HCT116 (cell line): ENCODE measurements around the gene TPBGL. TPM values are rescaled to one million over a fixed set of nuclear protein-coding genes. Genes with fewer than 3 reads are reported as not detected.

Experiments
- ATAC-seq: fragments of 200-7000 bp; cut with Tn5 transposase; 2 replicates; pipeline ENCODE4 v1.9.1; 2020; ENCODE audit warnings: mild to moderate bottlenecking, moderate library complexity
- BruUV-seq: library from RNA; stranded (reverse); fragments of 400-500 nt; replicated peaks from 2 replicates; lab custom pipeline; 2021; lab: Mats Ljungman, UMichigan
- CTCF ChIA-PET: fragments of 300-600 bp; sonication (Branson Sonifier 250); formaldehyde crosslinking; loops from one replicate; lab custom pipeline; 2021; ENCODE audit warnings: antibody characterized with exemption; lab: Charles Lee
- POLR2A ChIA-PET: fragments of 300-600, 350-600 bp; sonication (Branson Sonifier 250); formaldehyde crosslinking; loops from one replicate; lab custom pipeline; 2021; ENCODE audit warnings: antibody characterized with exemption; lab: Charles Lee
- RAD21 ChIA-PET, 2 experiments: fragments of 300-600 bp; sonication (Branson Sonifier 250); formaldehyde crosslinking; loops; one replicate each; lab custom pipeline; 2023; ENCODE audit warnings: low total read pairs in 2 of 2; ENCODE audit not compliant: uncharacterized antibody in 2 of 2, unreplicated experiment in 2 of 2, low non-redundant PET in 1 of 2; lab: Charles Lee
- DNase-seq: peaks from one replicate; pipeline ENCODE4 v3.0.0-alpha.2; 2010; ENCODE audit warnings: low read depth, low spot score
- H2AFZ ChIP-seq: fragments of 200-600 bp; shearing (Covaris generic), sonication (generic); 2 replicates; pipeline ENCODE4 v1.6.1; 2017; ENCODE audit warnings: low read depth, mixed run types, mixed read lengths, antibody characterized with exemption, low read length; ENCODE audit not compliant: poor library complexity, severe bottlenecking
- H3K27ac ChIP-seq: 2 replicates; pipeline ENCODE4 v1.5.1; 2012; ENCODE audit warnings: low read depth, low read length
- H3K27me3 ChIP-seq: fragments of 200-600 bp; sonication (generic); 2 replicates; pipeline ENCODE4 v1.6.1; 2016; ENCODE audit warnings: mixed run types, low read length, mixed read lengths; ENCODE audit not compliant: insufficient read depth
- H3K36me3 ChIP-seq, 2 experiments: fragments of 200-500 bp in 1 of 2; fragments of 200-600 bp in 1 of 2; sonication (Bioruptor generic) in 1 of 2; sonication (generic) in 1 of 2; 2 replicates each; pipeline versions ENCODE4 v1.5.1 to v1.6.1; 2014 to 2016; ENCODE audit warnings: low read length in 2 of 2, inconsistent platforms in 1 of 2, mixed read lengths in 1 of 2, mixed run types in 1 of 2; ENCODE audit not compliant: insufficient read depth in 2 of 2, control insufficient read depth in 1 of 2
- H3K4me1 ChIP-seq, 2 experiments: fragments of 200-600 bp in 1 of 2; sonication (generic) in 1 of 2; 2 replicates each; pipeline versions ENCODE4 v1.5.1 to v1.6.1; 2012 to 2017; ENCODE audit warnings: low read length in 2 of 2, inconsistent platforms in 1 of 2, mild to moderate bottlenecking in 1 of 2, mixed read lengths in 1 of 2, mixed run types in 1 of 2, moderate library complexity in 1 of 2; ENCODE audit not compliant: insufficient read depth in 2 of 2, control insufficient read depth in 1 of 2
- H3K4me2 ChIP-seq: fragments of 200-600 bp; sonication (generic); 2 replicates; pipeline ENCODE4 v1.6.1; 2017; ENCODE audit warnings: mixed run types, low read length, mixed read lengths
- H3K4me3 ChIP-seq, 2 experiments: fragments of 200-600 bp in 1 of 2; sonication (generic) in 1 of 2; replicated peaks in 1 of 2; 2 replicates each; pipeline ENCODE4 v1.5.1; 2011 to 2016; ENCODE audit warnings: low read length in 2 of 2, control low read depth in 1 of 2, low read depth in 1 of 2, mild to moderate bottlenecking in 1 of 2, mixed read lengths in 1 of 2, mixed run types in 1 of 2
- H3K79me2 ChIP-seq: fragments of 200-600 bp; sonication (generic); 2 replicates; pipeline ENCODE4 v1.6.1; 2017; ENCODE audit warnings: mild to moderate bottlenecking, mixed run types, low read length, moderate library complexity, mixed read lengths; ENCODE audit not compliant: insufficient read depth
- H3K9ac ChIP-seq: fragments of 200-600 bp; sonication (generic); 2 replicates; pipeline ENCODE4 v1.6.1; 2016; ENCODE audit warnings: low read length, mixed read lengths
- H3K9me2 ChIP-seq: fragments of 200-600 bp; sonication (generic), shearing (Covaris generic); 2 replicates; pipeline ENCODE4 v1.6.1; 2017; ENCODE audit warnings: mixed run types, mild to moderate bottlenecking, moderate library complexity; ENCODE audit not compliant: insufficient read depth
- H3K9me3 ChIP-seq, 2 experiments: fragments of 200-500 bp in 1 of 2; fragments of 200-600 bp in 1 of 2; sonication (Bioruptor generic) in 1 of 2; sonication (generic) in 1 of 2; 2 replicates each; pipeline ENCODE4 v1.6.1; 2014 to 2017; ENCODE audit warnings: low read length in 2 of 2, mixed read lengths in 2 of 2, inconsistent platforms in 1 of 2, low read depth in 1 of 2, mild to moderate bottlenecking in 1 of 2, mixed run types in 1 of 2, moderate library complexity in 1 of 2; ENCODE audit not compliant: control insufficient read depth in 1 of 2, insufficient read depth in 1 of 2
- H4K20me1 ChIP-seq: fragments of 200-600 bp; sonication (generic), shearing (Covaris generic); 2 replicates; pipeline ENCODE4 v1.6.1; 2017; ENCODE audit warnings: mixed run types, mild to moderate bottlenecking, moderate library complexity; ENCODE audit not compliant: insufficient read depth
- ATF3 ChIP-seq: IDR thresholded peaks from 2 replicates; pipeline ENCODE4 v1.6.1; 2012
- EGR1 ChIP-seq: IDR thresholded peaks from 2 replicates; pipeline ENCODE4 v1.6.1; 2012; ENCODE audit warnings: low read depth
- EZH2 ChIP-seq: fragments of 200-600 bp; sonication (generic); IDR thresholded peaks from 2 replicates; pipeline ENCODE4 v1.6.1; 2017; ENCODE audit warnings: antibody characterized with exemption, mixed run types
- EZH2phosphoT487 ChIP-seq: fragments of 200-600 bp; IDR thresholded peaks from 2 replicates; pipeline ENCODE4 v1.6.1; 2018; ENCODE audit warnings: antibody characterized with exemption, borderline replicate concordance
- FOSL1 ChIP-seq: IDR thresholded peaks from 2 replicates; pipeline ENCODE4 v1.6.1; 2012; ENCODE audit warnings: low read depth
- MAX ChIP-seq: IDR thresholded peaks from 2 replicates; pipeline ENCODE4 v1.6.1; 2012
- POLR2A ChIP-seq: IDR thresholded peaks from 2 replicates; pipeline ENCODE4 v1.7.0; 2011; ENCODE audit warnings: borderline replicate concordance; ENCODE audit not compliant: insufficient read depth, insufficient read length; ENCODE audit errors: extremely low read depth
- POLR2AphosphoS5 ChIP-seq: IDR thresholded peaks from 2 replicates; pipeline ENCODE4 v1.6.1; 2011; ENCODE audit warnings: mild to moderate bottlenecking, low read depth, low read length, moderate library complexity
- RAD21 ChIP-seq: IDR thresholded peaks from 2 replicates; pipeline ENCODE4 v1.6.1; 2012; ENCODE audit warnings: low read depth, mild to moderate bottlenecking
- REST ChIP-seq: IDR thresholded peaks from 2 replicates; pipeline ENCODE4 v1.6.1; 2012; ENCODE audit warnings: low read depth
- SIN3A ChIP-seq: IDR thresholded peaks from 2 replicates; pipeline ENCODE4 v1.6.1; 2012; ENCODE audit warnings: low read depth
- YY1 ChIP-seq: IDR thresholded peaks from 2 replicates; pipeline ENCODE4 v1.6.1; 2011; ENCODE audit warnings: low read length, low read depth, moderate library complexity, mild to moderate bottlenecking; ENCODE audit not compliant: insufficient replicate concordance; ENCODE audit errors: extremely low read depth
- ZBTB33 ChIP-seq: IDR thresholded peaks from 2 replicates; pipeline ENCODE4 v1.6.1; 2011; ENCODE audit warnings: mild to moderate bottlenecking, low read length, moderate library complexity; ENCODE audit not compliant: insufficient replicate concordance; ENCODE audit errors: extremely low read depth
- ZFX ChIP-seq: fragments of 450-650 bp; IDR thresholded peaks from 2 replicates; pipeline ENCODE4 v1.6.1; 2017
- ZNF274 ChIP-seq: fragments of 200-500 bp; sonication (Bioruptor generic); IDR thresholded peaks from 2 replicates; pipeline ENCODE4 v1.6.1; 2014; ENCODE audit warnings: mild to moderate bottlenecking, low read depth, low read length, inconsistent platforms
- intact Hi-C: fragments of 100-400 bp; cut with micrococcal nuclease; formaldehyde crosslinking; loops from 2 replicates; pipeline ENCODE4 v1.10.0; 2022
- total RNA-seq: library from RNA; stranded (reverse); gene quantifications from one replicate; pipeline ENCODE4 v1.2.1, GENCODE V29; 2021; ENCODE audit not compliant: unreplicated experiment

The TPBGL gene
- total RNA-seq, 1 experiment from 2014 or later, result 0.12 TPM

- no peak for DNase-seq
- no peak overlapping the region for H3K27ac ChIP-seq
- TF ChIP-seq EZH2, result no peak
- TF ChIP-seq EGR1, result no peak
- no peak for TF ChIP-seq MAX
- TF ChIP-seq ZFX, result no peak
- no peak for TF ChIP-seq ZBTB33
- TF ChIP-seq FOSL1, result no peak
- TF ChIP-seq POLR2A, result no peak
- TF ChIP-seq ATF3, result no peak
- no peak for TF ChIP-seq SIN3A
- TF ChIP-seq EZH2phosphoT487, result no peak
- TF ChIP-seq RAD21, result no peak
- no peak for TF ChIP-seq YY1
- TF ChIP-seq ZNF274, result no peak
- TF ChIP-seq REST, result no peak
- no peak for TF ChIP-seq POLR2AphosphoS5
- TF ChIP-seq, all 23 proteins: peak for 0
- ChIA-PET RAD21 (no interaction called here), POLR2A (no interaction called here), CTCF (no interaction called here)
- H3K4me3 ChIP-seq, result no peak overlapping the region
- H3K36me3 ChIP-seq, result no peaks in the 10 kb centered on the region
- no peaks in the 10 kb centered on the region for H3K9me3 ChIP-seq
- H3K9me2 ChIP-seq, result no peaks in the 10 kb centered on the region
- H4K20me1 ChIP-seq, result no peaks in the 10 kb centered on the region
- peaks cover 6 to 11% of the 10 kb centered on the region in 2 experiments; a peak in 3 of 4 replicates for H3K4me1 ChIP-seq
- no peak for ATAC-seq
- no peak overlapping the region for H3K9ac ChIP-seq
- peaks cover 4% of the 10 kb centered on the region; the same call in 1 of the 2 replicates for H3K27me3 ChIP-seq
- H3K79me2 ChIP-seq, result no peaks in the 10 kb centered on the region
- no peak overlapping the region for H2AFZ ChIP-seq
- intact Hi-C loops, result no loop called here
- H3K4me2 ChIP-seq, result no peak overlapping the region
- BruUV-seq, result no TSS peak
Measured at GRCh38 chr11:75236062-75236461, 4.5 kb upstream of the TPBGL start.
